ENCODE results near the gene ADAM12.
"Not testable (repeated sequence)": the region's sequence is repeated elsewhere in the genome, so short reads cannot be mapped to it uniquely, and the experiment has no call there.

The ADAM12 gene

DNA sequence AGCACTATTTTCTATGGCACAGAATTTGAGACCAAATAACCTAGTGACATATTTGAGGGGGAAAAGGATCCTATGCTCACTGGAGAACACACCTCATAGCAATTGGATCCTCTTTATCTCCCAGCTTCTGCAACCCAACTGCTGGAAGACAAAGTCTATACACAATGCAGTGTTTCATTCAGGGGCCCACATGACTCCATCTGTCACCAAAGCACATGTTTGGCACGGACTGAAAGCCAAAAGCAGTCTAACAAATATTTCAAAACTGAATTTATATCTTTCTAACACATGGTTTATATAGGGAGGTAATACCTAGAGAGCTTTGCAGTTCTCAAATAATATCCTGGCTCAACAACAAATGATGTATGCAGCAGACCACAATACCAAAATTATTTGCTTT is 39.2 kb downstream of the ADAM12 start:
- H3K4me1 Mint-ChIP-seq (ENCODE audit: low read depth in 2 of 2), result peaks cover 0 to 6% of the 10 kb centered on the region in 2 donors
- no peak for ATAC-seq (replicated peaks)
- H3K27ac Mint-ChIP-seq, result no peak overlapping the region
- H3K27me3 Mint-ChIP-seq, result no peaks in the 10 kb centered on the region
- no peaks in the 10 kb centered on the region for H3K36me3 Mint-ChIP-seq (ENCODE audit: insufficient read depth)
- H3K4me3 Mint-ChIP-seq, result no peak overlapping the region
- DNase-seq, result no peak
- peaks cover 0 to 4% of the 10 kb centered on the region in 2 donors for H3K9me3 Mint-ChIP-seq

GRCh38 chr10:126343496-126343895 is 44.8 kb downstream of the ADAM12 start:
- H3K4me1 Mint-ChIP-seq (ENCODE audit: low read depth in 2 of 2); H3K4me3 Mint-ChIP-seq; H3K9me3 Mint-ChIP-seq; H3K27ac Mint-ChIP-seq; ATAC-seq (replicated peaks); DNase-seq; H3K36me3 Mint-ChIP-seq (ENCODE audit: insufficient read depth); H3K27me3 Mint-ChIP-seq: not testable (repeated sequence)

GRCh38 chr10:126342680-126343079 is 45.6 kb downstream of the ADAM12 start:
- ATAC-seq (replicated peaks) (no peak), DNase-seq (no peak)
- H3K36me3 Mint-ChIP-seq (ENCODE audit: insufficient read depth), result no peaks in the 10 kb centered on the region
- H3K27me3 Mint-ChIP-seq, result no peaks in the 10 kb centered on the region
- peaks cover 0 to 4% of the 10 kb centered on the region in 2 donors for H3K4me1 Mint-ChIP-seq (ENCODE audit: low read depth in 2 of 2)
- H3K9me3 Mint-ChIP-seq, result peaks cover 3 to 6% of the 10 kb centered on the region in 2 donors
- H3K27ac Mint-ChIP-seq, result no peak overlapping the region
- no peak overlapping the region for H3K4me3 Mint-ChIP-seq

- Mint-ChIP-seq H3K4me3 (no peak overlapping the region), H3K9me3 (peaks cover 3 to 6% of the 10 kb centered on the region in 2 donors), H3K4me1 (ENCODE audit: low read depth in 2 of 2) (peaks cover 0 to 6% of the 10 kb centered on the region in 2 donors), H3K36me3 (ENCODE audit: insufficient read depth) (peaks cover 2% of the 10 kb centered on the region), H3K27me3 (no peaks in the 10 kb centered on the region), H3K27ac (peak overlapping the region in 1 of 2 donors; percentile 39)
- ATAC-seq (replicated peaks), result no peak
- DNase-seq, result no peak
Measured at GRCh38 chr10:126341491-126341890, 46.8 kb downstream of the ADAM12 start.

- Mint-ChIP-seq H3K27ac (peak overlapping the region in 1 of 2 donors; percentile 7), H3K27me3 (no peaks in the 10 kb centered on the region), H3K9me3 (peaks cover 3 to 6% of the 10 kb centered on the region in 2 donors), H3K4me1 (ENCODE audit: low read depth in 2 of 2) (peaks cover 0 to 6% of the 10 kb centered on the region in 2 donors), H3K4me3 (no peak overlapping the region), H3K36me3 (ENCODE audit: insufficient read depth) (peaks cover 2% of the 10 kb centered on the region)
- ATAC-seq (replicated peaks) (no peak), DNase-seq (no peak)
Measured at GRCh38 chr10:126337251-126337810, 50.9 kb downstream of the ADAM12 start.

DNA sequence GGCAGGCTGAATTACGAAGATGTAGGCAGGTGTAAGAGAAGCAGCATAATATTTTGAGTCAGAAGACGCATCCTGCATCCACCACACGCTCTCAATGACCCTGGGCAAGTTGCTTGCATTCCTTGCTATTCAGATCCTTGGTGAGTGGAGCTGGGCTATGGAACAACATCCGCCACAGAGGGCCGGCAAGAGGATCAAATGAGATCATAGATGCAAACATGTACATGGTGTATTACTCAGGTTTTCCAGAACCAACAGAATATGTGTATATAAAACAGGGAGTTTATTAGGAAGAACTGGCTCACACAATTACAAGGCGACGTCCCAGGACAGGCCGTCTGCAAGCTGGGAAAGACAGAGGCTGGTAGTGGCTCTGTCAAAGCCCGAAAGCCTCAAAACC is 51.5 kb downstream of the ADAM12 start:
- Mint-ChIP-seq H3K27me3 (no peaks in the 10 kb centered on the region), H3K9me3 (peaks cover 3 to 6% of the 10 kb centered on the region in 2 donors), H3K4me3 (no peak overlapping the region), H3K27ac (peak overlapping the region in 1 of 2 donors; percentile 7), H3K36me3 (ENCODE audit: insufficient read depth) (peaks cover 2% of the 10 kb centered on the region), H3K4me1 (ENCODE audit: low read depth in 2 of 2) (peaks cover 0 to 6% of the 10 kb centered on the region in 2 donors)
- DNase-seq, result no peak
- ATAC-seq (replicated peaks), result no peak

GRCh38 chr10:126334272-126334671 is 54.0 kb downstream of the ADAM12 start:
- Mint-ChIP-seq H3K4me3 (no peak overlapping the region), H3K36me3 (ENCODE audit: insufficient read depth) (peaks cover 2% of the 10 kb centered on the region), H3K9me3 (peaks cover 3 to 4% of the 10 kb centered on the region in 2 donors), H3K27ac (no peak overlapping the region), H3K27me3 (no peaks in the 10 kb centered on the region), H3K4me1 (ENCODE audit: low read depth in 2 of 2) (peaks cover 0 to 5% of the 10 kb centered on the region in 2 donors)
- ATAC-seq (replicated peaks), result no peak
- DNase-seq, result no peak

DNA sequence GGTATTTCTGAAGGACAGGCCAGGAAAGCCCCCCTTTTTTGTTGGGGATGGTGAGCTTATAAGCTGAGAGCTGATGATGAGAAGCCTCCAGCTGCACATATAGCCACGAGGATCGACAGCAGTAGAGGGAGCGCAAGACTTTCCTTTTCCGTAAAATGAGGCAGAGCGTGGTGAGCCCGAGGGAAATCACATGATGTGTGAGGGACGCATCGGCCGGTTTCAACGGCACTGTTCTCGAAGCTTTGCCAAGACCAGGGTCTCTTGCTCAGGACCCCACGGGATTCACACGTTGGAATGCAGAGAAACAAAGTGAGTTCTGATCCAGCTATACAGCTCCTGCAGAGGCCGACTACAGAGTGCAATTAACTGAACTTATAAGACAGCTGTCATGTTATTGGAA is 55.7 kb downstream of the ADAM12 start:
- peaks cover 0 to 2% of the 10 kb centered on the region in 2 donors for H3K9me3 Mint-ChIP-seq
- peaks cover 0 to 5% of the 10 kb centered on the region in 2 donors for H3K4me1 Mint-ChIP-seq (ENCODE audit: low read depth in 2 of 2)
- no peak overlapping the region for H3K27ac Mint-ChIP-seq
- H3K4me3 Mint-ChIP-seq, result no peak overlapping the region
- no peaks in the 10 kb centered on the region for H3K27me3 Mint-ChIP-seq
- peaks cover 2% of the 10 kb centered on the region for H3K36me3 Mint-ChIP-seq (ENCODE audit: insufficient read depth)
- ATAC-seq (replicated peaks), result no peak
- no peak for DNase-seq

- H3K9me3 Mint-ChIP-seq, result peaks cover 0 to 2% of the 10 kb centered on the region in 2 donors
- H3K36me3 Mint-ChIP-seq (ENCODE audit: insufficient read depth), result no peaks in the 10 kb centered on the region
- no peak overlapping the region for H3K27ac Mint-ChIP-seq
- H3K4me3 Mint-ChIP-seq, result no peak overlapping the region
- peaks cover 0 to 5% of the 10 kb centered on the region in 2 donors for H3K4me1 Mint-ChIP-seq (ENCODE audit: low read depth in 2 of 2)
- DNase-seq, result no peak
- H3K27me3 Mint-ChIP-seq, result no peaks in the 10 kb centered on the region
- ATAC-seq (replicated peaks), result no peak
Measured at GRCh38 chr10:126331101-126331500, 57.2 kb downstream of the ADAM12 start.

- H3K27ac Mint-ChIP-seq, result no peak overlapping the region
- no peaks in the 10 kb centered on the region for H3K27me3 Mint-ChIP-seq
- no peak for ATAC-seq (replicated peaks)
- no peaks in the 10 kb centered on the region for H3K36me3 Mint-ChIP-seq (ENCODE audit: insufficient read depth)
- H3K4me1 Mint-ChIP-seq (ENCODE audit: low read depth in 2 of 2), result peaks cover 0 to 2% of the 10 kb centered on the region in 2 donors
- DNase-seq, result no peak
- no peak overlapping the region for H3K4me3 Mint-ChIP-seq
- peaks cover 0 to 5% of the 10 kb centered on the region in 2 donors for H3K9me3 Mint-ChIP-seq
Measured at GRCh38 chr10:126324826-126325225, 63.5 kb downstream of the ADAM12 start.

DNA sequence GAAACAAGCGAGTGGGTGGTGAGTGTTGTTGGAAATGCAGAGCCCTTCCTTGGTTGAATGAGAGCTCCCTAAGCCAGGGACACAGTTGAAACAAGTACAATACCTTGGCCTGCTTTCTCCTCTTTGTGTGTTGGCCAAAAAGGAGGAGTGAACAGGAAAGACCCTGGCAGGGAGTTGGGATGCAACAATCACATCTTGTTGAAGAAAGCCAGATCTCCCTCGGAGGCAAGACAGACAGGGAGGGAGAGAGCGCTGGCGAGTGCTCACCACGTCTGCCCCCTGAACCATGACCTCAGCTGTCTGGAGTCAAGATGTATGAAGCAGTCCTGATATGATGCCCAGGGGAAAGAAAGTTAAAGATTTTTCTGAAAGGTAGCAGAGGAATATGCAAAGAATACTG is 66.8 kb downstream of the ADAM12 start:
- H3K27me3 Mint-ChIP-seq, result no peaks in the 10 kb centered on the region
- no peak for ATAC-seq (replicated peaks)
- H3K9me3 Mint-ChIP-seq, result peaks cover 0 to 5% of the 10 kb centered on the region in 2 donors
- H3K4me1 Mint-ChIP-seq (ENCODE audit: low read depth in 2 of 2), result no peaks in the 10 kb centered on the region
- DNase-seq, result no peak
- H3K27ac Mint-ChIP-seq, result no peak overlapping the region
- no peaks in the 10 kb centered on the region for H3K36me3 Mint-ChIP-seq (ENCODE audit: insufficient read depth)
- H3K4me3 Mint-ChIP-seq, result no peak overlapping the region

DNA sequence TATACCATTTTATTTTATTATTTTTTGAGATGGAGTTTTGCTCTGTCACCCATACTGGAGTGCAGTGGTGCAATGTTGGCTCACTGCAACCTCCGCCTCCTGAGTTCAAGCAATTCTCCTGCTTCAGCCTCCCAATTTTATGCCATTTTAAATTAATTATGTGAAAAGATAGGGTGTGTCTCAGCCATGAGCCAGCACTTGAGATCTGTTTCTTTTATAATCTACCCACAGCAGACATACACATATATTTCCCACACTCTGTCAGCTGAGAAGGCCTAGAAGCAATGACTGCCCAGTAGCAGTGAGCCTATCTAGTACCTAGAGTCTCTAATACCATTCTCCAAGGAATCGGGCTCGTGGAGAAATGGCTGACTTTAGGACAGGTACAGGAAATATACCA is 70.5 kb downstream of the ADAM12 start:
- ATAC-seq (replicated peaks) (no peak), DNase-seq (no peak)
- peaks cover 3% of the 10 kb centered on the region for H3K36me3 Mint-ChIP-seq (ENCODE audit: insufficient read depth)
- no peak overlapping the region for H3K27ac Mint-ChIP-seq
- H3K27me3 Mint-ChIP-seq, result no peaks in the 10 kb centered on the region
- no peak overlapping the region for H3K4me3 Mint-ChIP-seq
- peaks cover 0 to 4% of the 10 kb centered on the region in 2 donors for H3K9me3 Mint-ChIP-seq
- H3K4me1 Mint-ChIP-seq (ENCODE audit: low read depth in 2 of 2), result no peaks in the 10 kb centered on the region

GRCh38 chr10:126315494-126316177 is 72.6 kb downstream of the ADAM12 start:
- Mint-ChIP-seq H3K9me3 (peaks cover 0 to 4% of the 10 kb centered on the region in 2 donors), H3K36me3 (ENCODE audit: insufficient read depth) (peaks cover 9% of the 10 kb centered on the region), H3K27ac (no peak overlapping the region), H3K27me3 (no peaks in the 10 kb centered on the region), H3K4me1 (ENCODE audit: low read depth in 2 of 2) (no peaks in the 10 kb centered on the region), H3K4me3 (no peak overlapping the region)
- DNase-seq, result no peak
- no peak for ATAC-seq (replicated peaks)

GRCh38 chr10:126314863-126315493 is 73.3 kb downstream of the ADAM12 start:
- no peak for DNase-seq
- H3K27me3 Mint-ChIP-seq, result no peaks in the 10 kb centered on the region
- H3K4me3 Mint-ChIP-seq, result no peak overlapping the region
- H3K36me3 Mint-ChIP-seq (ENCODE audit: insufficient read depth), result peaks cover 9% of the 10 kb centered on the region
- H3K4me1 Mint-ChIP-seq (ENCODE audit: low read depth in 2 of 2), result no peaks in the 10 kb centered on the region
- H3K27ac Mint-ChIP-seq, result no peak overlapping the region
- peaks cover 0 to 4% of the 10 kb centered on the region in 2 donors for H3K9me3 Mint-ChIP-seq
- no peak for ATAC-seq (replicated peaks)

Measured in effector memory CD8-positive, alpha-beta T cell (primary cell).